LNCaP clone FGC (cell line): Measurements from ENCODE around the gene PNPLA6.

ENCODE experiments used
- DNase-seq: peaks from one replicate; pipeline ENCODE4 v3.0.0-alpha.2; 2011; ENCODE audit warnings: low read depth
- H3K4me3 ChIP-seq: 2 replicates; pipeline ENCODE4 v1.5.1; 2011; ENCODE audit warnings: mild to moderate bottlenecking, low read depth, low read length, control low read depth
- TF ChIP-seq, protein P1 (sequence below): IDR thresholded peaks from 2 replicates; pipeline ENCODE4 v1.5.1; 2012; ENCODE audit warnings: mild to moderate bottlenecking; ENCODE audit not compliant: control insufficient read depth, insufficient read depth; ENCODE audit errors: extremely low read depth

The PNPLA6 gene

DNA sequence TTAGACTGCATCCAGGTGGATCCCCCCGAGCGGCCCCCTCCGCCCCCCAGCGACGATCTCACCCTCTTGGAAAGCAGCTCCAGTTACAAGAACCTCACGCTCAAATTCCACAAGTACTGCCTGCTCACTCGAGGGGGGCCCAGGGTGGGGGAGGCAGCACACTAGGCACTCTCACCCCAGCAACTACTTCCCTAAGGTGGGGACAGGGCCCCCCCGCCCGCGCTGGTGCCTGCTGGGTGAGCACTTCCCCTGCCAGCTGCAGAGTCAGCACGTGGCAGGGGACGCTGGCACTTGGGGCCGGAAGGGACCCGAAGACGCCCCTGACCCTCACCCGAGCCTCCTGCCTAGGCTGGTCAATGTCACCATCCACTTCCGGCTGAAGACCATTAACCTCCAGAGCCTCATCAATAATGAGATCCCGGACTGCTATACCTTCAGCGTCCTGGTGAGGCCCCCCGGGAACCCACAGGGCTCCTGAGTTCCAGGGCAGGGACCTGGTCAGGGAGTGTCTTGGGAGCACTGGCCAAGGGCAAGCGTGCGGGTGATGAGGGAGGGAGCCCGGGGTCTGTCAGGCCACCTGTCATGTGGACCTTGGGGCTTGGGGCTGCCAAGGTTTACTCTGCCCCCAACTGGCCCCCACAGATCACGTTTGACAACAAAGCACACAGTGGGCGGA, 7.9 kb upstream of the PNPLA6 start:
- H3K4me3 ChIP-seq = no peak overlapping the region
- no peak for DNase-seq
- TF ChIP-seq, protein P1, sequence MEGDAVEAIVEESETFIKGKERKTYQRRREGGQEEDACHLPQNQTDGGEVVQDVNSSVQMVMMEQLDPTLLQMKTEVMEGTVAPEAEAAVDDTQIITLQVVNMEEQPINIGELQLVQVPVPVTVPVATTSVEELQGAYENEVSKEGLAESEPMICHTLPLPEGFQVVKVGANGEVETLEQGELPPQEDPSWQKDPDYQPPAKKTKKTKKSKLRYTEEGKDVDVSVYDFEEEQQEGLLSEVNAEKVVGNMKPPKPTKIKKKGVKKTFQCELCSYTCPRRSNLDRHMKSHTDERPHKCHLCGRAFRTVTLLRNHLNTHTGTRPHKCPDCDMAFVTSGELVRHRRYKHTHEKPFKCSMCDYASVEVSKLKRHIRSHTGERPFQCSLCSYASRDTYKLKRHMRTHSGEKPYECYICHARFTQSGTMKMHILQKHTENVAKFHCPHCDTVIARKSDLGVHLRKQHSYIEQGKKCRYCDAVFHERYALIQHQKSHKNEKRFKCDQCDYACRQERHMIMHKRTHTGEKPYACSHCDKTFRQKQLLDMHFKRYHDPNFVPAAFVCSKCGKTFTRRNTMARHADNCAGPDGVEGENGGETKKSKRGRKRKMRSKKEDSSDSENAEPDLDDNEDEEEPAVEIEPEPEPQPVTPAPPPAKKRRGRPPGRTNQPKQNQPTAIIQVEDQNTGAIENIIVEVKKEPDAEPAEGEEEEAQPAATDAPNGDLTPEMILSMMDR = no peak

DNA sequence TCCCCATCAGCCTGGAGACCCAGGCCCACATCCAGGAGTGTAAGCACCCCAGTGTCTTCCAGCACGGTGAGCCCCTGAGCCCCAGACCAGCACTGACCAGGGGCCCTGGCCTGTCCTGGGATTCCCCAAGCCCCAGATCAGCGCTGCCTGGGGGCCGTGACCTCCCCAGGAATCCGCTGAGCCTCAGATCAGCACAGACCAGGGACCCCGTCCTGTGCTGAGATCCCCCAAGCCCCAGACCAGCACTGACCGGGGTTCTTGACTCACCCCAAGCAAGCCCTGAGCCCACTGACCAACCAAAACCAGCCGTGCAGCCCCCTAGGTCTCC, 7.4 kb upstream of the PNPLA6 start:
- TF ChIP-seq, protein P1 = no peak
- DNase-seq = no peak
- no peak overlapping the region for H3K4me3 ChIP-seq

DNA sequence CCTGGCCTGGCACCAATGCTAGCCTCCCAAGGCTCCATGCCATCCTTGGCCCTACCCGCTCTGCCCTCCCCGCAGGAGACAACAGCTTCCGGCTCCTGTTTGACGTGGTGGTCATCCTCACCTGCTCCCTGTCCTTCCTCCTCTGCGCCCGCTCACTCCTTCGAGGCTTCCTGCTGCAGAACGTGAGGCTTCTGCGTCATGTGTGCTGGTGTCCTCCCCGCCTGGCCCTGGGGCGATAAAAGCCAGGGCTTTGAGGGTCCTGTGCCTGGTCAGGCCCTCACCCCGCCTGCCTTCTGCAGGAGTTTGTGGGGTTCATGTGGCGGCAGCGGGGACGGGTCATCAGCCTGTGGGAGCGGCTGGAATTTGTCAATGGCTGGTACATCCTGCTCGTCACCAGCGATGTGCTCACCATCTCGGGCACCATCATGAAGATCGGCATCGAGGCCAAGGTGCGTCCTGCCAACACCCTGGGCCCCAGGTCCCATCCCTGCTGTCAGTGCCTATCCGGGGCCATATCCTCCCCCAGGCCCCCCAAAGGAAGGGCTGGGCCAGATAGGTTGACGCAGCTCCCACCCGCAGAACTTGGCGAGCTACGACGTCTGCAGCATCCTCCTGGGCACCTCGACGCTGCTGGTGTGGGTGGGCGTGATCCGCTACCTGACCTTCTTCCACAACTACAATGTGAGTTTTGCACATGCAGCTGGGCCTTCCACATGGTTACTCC, 6.8 kb upstream of the PNPLA6 start:
- TF ChIP-seq, protein P1 = no peak
- no peak overlapping the region for H3K4me3 ChIP-seq
- no peak for DNase-seq

DNA sequence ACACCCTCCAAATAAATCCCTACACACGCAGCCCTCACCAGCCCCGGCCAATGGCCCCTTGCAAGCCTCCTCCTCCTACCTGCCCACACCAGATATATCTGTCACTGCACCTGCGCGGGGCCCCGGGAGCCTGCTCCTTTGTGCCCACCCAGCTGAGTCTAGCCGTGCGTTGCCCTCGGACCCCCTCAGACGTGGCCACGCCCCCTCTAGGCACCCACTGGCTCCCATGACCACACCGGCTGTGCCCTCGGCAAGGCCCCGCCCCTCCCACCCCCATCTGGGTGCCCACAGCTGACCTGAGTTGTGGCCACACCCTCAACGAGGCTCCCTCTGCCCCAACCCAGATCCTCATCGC, 6.3 kb upstream of the PNPLA6 start:
- DNase-seq = no peak
- no peak overlapping the region for H3K4me3 ChIP-seq
- TF ChIP-seq, protein P1 = no peak

DNA sequence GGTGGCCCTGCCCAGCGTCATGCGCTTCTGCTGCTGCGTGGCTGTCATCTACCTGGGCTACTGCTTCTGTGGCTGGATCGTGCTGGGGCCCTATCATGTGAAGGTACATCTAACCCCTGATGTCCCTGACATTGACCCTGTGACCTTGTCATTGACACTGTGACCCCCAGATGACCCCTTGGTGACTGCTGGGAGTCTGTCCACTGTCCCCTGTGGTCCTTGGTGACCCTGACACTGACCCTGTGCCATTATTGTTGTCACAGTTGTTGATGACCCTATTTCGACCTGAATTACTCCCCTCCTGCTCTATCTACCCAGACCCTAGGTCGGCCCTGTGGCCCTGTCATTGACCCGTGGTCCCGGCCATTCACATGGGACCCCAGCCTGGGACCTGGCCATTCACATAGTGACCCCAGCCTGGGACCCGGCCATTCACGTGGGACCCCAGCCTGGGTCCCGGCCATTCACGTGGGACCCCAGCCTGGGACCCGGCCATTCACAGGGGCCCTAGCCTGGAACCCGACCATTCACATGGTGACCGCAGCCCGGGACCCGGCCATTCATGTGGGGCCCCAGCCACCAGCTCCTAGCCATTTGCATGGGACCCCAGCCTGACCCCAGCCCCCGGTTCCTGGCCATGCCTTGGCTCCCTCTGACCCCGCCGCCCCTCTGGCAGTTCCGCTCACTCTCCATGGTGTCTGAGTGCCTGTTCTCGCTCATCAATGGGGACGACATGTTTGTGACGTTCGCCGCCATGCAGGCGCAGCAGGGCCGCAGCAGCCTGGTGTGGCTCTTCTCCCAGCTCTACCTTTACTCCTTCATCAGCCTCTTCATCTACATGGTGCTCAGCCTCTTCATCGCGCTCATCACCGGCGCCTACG, 5.7 kb upstream of the PNPLA6 start:
- TF ChIP-seq, protein P1 = no peak
- DNase-seq = no peak
- H3K4me3 ChIP-seq = no peak overlapping the region

DNA sequence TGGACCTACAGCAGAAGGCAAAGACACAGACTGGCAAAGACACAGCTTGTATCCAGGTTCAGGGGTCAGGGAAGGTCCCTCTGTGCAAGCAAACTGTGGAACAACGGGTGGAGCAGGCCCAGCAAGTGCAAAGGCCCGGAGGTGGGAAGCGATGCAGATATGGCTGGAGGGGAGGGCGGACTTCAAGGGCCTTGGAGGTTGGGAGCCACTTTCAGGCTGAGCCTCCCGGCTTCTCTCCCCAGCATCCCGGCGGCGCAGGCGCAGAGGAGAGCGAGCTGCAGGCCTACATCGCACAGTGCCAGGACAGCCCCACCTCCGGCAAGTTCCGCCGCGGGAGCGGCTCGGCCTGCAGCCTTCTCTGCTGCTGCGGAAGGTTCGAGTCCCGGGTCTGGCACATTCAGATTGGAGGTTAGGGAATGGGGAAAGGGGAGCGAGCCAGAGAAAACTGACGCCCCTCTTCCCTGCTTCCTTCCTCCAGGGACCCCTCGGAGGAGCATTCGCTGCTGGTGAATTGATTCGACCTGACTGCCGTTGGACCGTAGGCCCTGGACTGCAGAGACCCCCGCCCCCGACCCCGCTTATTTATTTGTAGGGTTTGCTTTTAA, 2.1 kb upstream of the PNPLA6 start:
- DNase-seq = no peak

More for the DNA sequence above, 2.1 kb upstream of the PNPLA6 start:
- H3K4me3 ChIP-seq = peak overlapping the region; percentile 95
- TF ChIP-seq, protein P1 = no peak
